ENCODE results near the gene CNOT3. TPM values are rescaled to one million over a fixed set of nuclear protein-coding genes. Genes with fewer than 3 reads are reported as not detected.

The CNOT3 gene
- total RNA-seq, 1 experiment from 2014 or later, result 27.6 TPM

DNA sequence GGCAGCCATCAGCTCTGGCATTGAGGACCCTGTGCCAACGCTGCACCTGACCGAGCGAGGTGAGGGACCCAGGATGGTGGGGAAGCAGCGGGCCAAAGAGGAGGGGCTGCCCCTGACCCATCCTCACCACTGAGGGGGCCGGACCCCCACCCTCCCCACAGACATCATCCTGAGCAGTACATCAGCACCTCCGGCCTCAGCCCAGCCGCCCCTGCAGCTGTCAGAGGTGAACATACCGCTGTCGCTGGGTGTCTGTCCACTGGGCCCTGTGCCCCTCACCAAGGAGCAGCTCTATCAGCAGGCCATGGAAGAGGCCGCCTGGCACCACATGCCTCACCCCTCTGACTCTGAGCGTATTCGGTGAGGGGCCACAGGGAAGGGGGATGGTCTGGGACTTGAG lies 14.7 kb downstream of the CNOT3 start:
- no peaks in the 10 kb centered on the region for H3K9me3 ChIP-seq (replicated peaks)
- H3K4me1 ChIP-seq, result peaks cover 11% of the 10 kb centered on the region
- no peak overlapping the region for H3K27ac ChIP-seq
- no peak overlapping the region for H3K4me3 ChIP-seq
- H3K36me3 ChIP-seq, result peaks cover 72% of the 10 kb centered on the region
- no peak for DNase-seq
- H3K27me3 ChIP-seq, result no peaks in the 10 kb centered on the region

DNA sequence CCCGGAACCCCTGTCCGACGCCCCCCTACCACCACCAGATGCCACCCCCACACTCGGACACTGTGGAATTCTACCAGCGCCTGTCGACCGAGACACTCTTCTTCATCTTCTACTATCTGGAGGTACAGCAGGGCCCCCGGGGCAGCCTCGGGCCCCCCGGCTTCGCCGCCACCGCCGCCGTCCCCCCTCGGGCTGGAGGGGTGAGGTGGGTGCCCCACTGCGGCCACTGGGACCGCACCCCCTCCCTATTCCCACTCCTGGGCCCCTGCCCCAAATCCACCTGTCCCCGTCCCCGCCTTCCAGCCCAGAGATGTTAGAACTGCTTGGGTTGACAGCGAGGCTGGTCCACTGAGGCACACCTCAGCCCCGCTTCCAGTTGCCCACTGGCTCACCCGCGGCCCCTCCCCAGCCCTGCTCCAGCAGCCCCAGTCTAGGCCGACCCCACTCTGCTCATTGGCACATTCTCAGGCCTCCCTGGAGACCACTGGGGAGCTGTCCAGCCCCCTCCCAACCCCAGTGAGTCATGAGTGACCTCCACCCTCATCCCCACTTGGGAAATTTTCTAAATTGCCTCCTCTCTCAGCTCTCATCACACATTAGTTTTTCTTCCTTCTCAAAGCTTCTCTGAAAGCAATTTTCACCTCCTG lies 15.4 kb downstream of the CNOT3 start:
- no peak for DNase-seq
- peak overlapping the region; percentile 55 for H3K27ac ChIP-seq
- H3K4me3 ChIP-seq, result no peak overlapping the region
- no peaks in the 10 kb centered on the region for H3K9me3 ChIP-seq (replicated peaks)
- H3K36me3 ChIP-seq, result peaks cover 70% of the 10 kb centered on the region
- peaks cover 11% of the 10 kb centered on the region for H3K4me1 ChIP-seq
- H3K27me3 ChIP-seq, result no peaks in the 10 kb centered on the region

DNA sequence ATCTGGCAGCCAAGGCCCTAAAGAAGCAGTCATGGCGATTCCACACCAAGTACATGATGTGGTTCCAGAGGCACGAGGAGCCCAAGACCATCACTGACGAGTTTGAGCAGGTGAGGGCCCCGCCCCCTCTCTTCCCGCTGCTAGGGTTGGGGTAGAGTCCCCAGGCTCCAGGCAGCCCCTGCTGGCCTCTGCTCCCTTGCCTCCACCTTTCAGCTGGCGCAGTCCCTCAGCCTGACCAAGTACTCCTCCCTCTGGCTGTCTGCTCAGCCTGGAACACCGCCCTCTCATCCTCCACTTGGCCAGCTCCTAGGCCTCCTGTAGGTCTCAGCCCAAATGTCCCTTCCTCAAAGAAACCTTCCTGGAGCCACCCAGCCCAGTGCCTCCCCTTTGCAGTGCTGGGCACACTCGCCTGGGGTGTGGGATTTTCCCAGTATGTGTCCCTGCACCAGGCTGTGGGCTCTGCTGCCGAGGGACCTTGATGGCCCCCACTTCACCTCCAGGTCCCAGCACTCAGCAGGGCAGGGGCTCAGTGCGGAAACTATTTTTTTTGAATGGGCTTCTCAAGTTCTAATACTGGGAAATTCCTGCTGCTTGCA lies 16.3 kb downstream of the CNOT3 start:
- H3K9me3 ChIP-seq (replicated peaks), result no peaks in the 10 kb centered on the region
- DNase-seq, result peak; percentile 87 to 88
- no peak overlapping the region for H3K4me3 ChIP-seq
- H3K4me1 ChIP-seq, result peaks cover 17% of the 10 kb centered on the region
- H3K27me3 ChIP-seq, result no peaks in the 10 kb centered on the region
- peaks cover 67% of the 10 kb centered on the region for H3K36me3 ChIP-seq
- peak overlapping the region; percentile 55 for H3K27ac ChIP-seq

DNA sequence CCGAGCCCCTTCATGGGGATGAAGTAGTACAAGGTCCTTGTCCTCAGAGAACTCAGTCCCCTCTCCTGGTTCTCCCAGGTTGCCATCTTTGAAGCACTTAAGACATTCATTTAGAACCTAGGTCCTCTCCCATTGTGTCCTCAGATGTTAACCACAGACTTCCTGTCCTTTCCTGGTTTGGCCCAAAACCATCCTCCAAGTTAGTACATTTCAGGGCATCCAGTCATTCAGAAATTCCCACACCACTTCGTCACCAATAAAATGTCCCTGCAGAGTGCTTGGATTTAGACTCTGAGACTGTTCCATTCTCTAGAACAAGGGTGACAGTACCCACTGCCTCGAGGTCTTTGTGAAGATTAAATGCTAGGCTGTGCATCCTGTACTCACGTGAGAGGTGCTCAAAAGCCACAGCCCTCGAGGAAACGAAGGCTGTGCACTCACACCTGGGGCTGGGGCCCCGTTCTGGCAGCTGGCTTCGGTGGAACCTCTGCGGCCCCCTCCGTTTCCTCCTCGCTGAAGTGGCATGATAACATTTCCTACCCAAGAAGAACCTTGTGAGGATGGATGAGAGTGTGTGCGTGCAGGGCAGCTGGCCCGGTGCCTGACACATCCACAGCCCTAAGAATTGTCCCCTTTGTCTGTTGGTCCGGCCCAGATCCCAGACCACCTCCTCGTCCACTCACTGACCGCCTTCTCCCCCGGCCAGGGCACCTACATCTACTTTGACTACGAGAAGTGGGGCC lies 17.2 kb downstream of the CNOT3 start:
- H3K27ac ChIP-seq, result no peak overlapping the region
- H3K4me1 ChIP-seq, result peaks cover 19% of the 10 kb centered on the region
- no peak for DNase-seq
- H3K4me3 ChIP-seq, result no peak overlapping the region
- H3K9me3 ChIP-seq (replicated peaks), result no peaks in the 10 kb centered on the region
- peaks cover 59% of the 10 kb centered on the region for H3K36me3 ChIP-seq
- no peaks in the 10 kb centered on the region for H3K27me3 ChIP-seq

DNA sequence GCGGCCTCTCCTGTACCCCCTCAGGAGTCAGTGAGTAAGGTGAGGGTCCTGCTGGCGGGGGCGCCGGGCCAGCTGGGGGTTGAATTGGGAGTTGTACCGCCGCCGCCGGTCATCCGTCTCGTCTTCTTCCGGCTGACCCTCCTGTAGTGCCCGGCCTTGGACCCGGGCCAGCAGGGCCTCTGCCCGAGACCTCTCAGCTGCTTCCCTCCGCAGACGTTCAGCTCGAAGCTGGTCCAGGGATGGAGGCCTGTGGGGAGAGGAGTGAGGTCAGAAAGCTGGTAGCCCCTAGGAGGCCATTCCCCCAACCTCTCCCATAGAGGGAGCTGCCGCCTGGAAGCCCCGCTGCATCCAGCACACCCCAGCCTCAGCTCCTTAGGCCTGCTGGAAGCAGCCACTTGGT lies 18.1 kb downstream of the CNOT3 start:
- Histone ChIP-seq H3K27me3 (no peaks in the 10 kb centered on the region), H3K36me3 (peaks cover 52% of the 10 kb centered on the region), H3K9me3 (replicated peaks) (no peaks in the 10 kb centered on the region), H3K4me3 (no peak overlapping the region), H3K4me1 (peaks cover 19% of the 10 kb centered on the region), H3K27ac (no peak overlapping the region)
- DNase-seq, result no peak

DNA sequence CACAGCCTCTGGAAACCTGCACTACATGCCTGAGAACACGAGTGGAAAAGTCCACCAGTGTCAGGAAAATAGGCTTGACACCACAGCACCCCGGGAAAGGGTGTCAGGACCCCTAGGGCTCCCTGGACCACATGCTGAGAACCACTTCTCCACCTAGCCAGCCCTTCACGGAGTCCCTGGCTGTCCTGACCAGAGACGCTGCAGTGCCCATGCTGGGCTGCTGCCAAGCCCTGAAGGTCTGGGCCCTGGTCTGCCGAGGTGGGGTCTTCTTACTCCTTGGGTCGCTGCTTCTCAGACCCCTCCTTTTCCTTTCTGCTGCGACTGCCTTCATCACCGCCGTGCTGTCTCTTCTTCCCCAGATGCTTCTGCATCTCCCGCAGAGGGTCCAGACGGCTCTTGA lies 18.9 kb downstream of the CNOT3 start:
- Histone ChIP-seq H3K36me3 (peaks cover 52% of the 10 kb centered on the region), H3K27ac (no peak overlapping the region), H3K9me3 (replicated peaks) (no peaks in the 10 kb centered on the region), H3K4me3 (no peak overlapping the region), H3K4me1 (peaks cover 19% of the 10 kb centered on the region), H3K27me3 (no peaks in the 10 kb centered on the region)
- DNase-seq, result no peak

DNA sequence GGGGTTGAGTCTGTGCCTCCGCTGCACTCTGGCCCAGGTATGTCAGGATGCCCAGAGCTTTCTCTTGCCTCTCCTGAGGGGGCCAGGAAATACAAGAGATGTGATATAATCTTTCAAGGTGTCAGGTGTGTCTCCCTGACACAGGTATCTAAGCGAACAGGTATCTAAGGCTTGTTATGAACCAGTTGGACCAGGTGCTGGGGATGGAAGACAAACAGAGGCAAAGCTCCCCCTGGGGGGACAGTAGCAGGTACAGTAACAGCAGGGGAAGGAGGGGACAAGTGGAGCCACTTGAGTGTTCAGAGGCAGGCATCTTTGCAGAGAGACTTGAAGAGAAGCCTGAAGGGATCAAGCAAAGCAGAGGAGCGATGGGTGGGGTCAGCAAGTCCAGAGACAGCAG lies 19.4 kb downstream of the CNOT3 start:
- Histone ChIP-seq H3K27ac (no peak overlapping the region), H3K9me3 (replicated peaks) (no peaks in the 10 kb centered on the region), H3K4me1 (peaks cover 19% of the 10 kb centered on the region), H3K4me3 (no peak overlapping the region), H3K27me3 (no peaks in the 10 kb centered on the region), H3K36me3 (peaks cover 48% of the 10 kb centered on the region)
- no peak for DNase-seq

DNA sequence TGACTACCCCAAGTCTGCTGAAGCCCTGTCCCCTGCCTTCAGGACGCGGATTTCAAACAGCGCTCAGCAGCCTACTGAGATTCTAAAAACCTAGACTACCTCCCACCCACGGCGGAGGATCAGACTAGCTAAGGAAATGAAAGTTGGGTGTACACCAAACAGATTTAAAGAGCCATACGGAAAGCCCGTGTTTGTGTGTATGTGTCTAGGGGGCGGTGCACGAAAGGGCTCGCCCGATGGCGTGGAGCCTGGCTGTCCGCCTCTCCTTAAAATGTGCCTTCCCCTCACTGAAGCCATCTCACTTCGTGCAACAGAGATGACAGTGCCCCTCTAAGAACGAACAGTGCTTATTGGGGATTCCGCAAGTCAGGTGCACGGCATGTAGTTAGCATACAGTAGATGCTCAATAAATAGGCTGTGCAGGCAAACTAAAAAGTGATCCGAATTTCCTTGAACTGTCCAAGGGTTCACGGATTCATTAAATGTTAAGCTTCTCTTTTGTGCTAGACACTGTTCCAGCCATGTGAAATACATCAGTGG lies 21.3 kb downstream of the CNOT3 start:
- Histone ChIP-seq H3K4me3 (peak overlapping the region; percentile 88), H3K36me3 (peaks cover 28% of the 10 kb centered on the region), H3K4me1 (peaks cover 11% of the 10 kb centered on the region), H3K27ac (peak overlapping the region; percentile 78), H3K9me3 (replicated peaks) (no peaks in the 10 kb centered on the region), H3K27me3 (no peaks in the 10 kb centered on the region)
- no peak for DNase-seq

DNA sequence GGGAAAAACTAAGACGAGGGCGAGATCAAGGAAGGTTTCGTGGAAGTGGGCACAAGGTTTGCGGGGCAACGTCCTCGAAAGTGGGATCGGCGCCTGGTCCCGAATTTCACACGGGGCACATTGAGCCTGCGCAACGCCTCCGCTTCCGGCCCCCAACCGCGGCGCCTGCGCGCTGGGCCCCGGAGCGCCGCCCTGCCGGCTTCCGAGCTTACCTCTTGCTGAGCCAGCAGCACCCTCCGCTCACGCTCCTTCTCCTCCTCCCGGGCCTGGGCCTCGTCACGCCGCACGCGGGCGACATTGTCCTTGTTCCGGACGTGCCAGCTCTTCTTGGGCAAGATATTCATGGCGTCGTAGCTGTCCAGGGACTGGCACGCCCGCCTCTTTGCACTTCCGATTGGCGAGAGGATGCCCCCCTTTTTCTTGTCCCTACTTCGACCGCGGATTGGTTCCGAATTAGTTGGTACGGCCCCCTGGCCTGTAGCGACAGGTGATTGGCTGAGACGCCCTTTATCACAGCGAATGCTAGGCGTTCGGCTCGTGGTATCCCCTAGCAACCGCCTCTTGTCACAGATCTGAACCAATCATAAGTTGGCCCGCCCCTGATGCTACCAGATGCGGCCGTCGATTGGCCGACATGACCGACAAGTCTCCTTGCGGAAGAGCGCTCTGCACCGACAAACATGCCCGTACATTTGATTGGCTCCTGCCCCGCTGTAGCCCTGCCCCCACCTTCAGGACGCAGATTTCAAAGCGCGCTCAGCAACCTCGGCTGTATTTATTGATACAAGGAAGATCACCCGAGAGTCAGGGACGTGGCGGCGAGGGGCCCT lies 22.0 kb downstream of the CNOT3 start, which contains the start of gene LENG1:
Gene LENG1, minus strand, starts transcription at position 370 of the 830 bp plus-strand sequence. Its CDS starts 26 bp downstream, at position 344.
- Histone ChIP-seq H3K4me3 (peak within 1 kb of the TSS; percentile 88), H3K27ac (peak within 1 kb of the TSS; percentile 78), H3K27me3 (no peaks in the 10 kb centered on the region), H3K36me3 (peaks cover 22% of the 10 kb centered on the region), H3K9me3 (replicated peaks) (0 out of 2 replicates have a peak, but pooled peaks cover 3% of the 10 kb centered on the region), H3K4me1 (peaks cover 8% of the 10 kb centered on the region)
- DNase-seq, result peak; percentile 100

DNA sequence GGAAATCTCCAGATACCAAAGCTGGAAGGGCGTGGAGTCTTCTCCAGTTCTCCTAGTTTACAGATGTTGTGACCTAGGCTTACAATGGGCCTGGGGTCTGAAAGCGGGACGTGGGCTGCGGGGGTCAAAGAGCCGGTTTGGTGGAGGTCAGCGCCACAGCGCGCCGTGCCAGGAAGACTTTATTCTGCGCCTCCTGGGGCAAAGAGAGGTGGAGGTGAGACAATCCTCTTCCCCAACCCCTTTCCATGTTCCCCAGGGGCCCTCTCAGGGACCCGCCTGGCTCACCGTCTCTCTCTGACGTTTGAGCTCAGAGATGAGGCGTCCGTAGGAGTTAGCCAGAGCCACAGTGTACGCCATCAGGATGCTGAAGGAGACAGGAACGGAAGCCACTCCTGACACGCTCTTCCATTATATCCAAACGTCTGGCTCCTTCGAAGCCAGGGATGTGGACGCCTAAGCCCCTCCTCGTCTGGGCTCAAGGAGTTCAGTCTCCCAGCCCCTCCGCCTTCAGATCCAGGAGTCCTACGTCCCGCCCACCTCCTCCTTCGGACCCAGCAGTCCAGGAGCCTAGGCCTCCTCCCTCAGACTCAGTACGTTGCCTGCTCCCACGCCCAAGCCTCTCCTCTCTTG lies 22.7 kb downstream of the CNOT3 start:
- peaks cover 8% of the 10 kb centered on the region for H3K4me1 ChIP-seq

DNA sequence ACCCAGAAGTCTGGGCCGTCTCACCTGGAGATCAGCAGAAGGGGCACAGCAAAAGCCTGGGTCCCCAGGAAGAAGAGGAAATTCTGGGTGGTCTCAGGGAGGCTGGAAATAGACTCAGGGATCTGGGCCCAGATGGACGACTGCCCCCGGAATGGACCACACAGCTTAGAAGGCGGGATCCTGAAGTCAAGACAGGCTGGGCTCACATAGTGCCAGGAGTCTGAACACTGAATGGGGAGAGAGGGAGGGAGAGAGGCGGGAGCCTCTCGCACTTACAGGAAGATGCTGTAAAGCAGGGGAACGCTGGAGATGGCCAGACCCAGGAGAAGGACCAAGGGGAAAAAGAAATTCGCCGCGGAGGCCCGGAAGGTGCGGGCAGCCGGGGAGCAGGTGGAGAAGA lies 23.3 kb downstream of the CNOT3 start:
- Histone ChIP-seq H3K27me3 (no peaks in the 10 kb centered on the region), H3K27ac (no peak overlapping the region), H3K4me3 (peak overlapping the region; percentile 88), H3K4me1 (peaks cover 8% of the 10 kb centered on the region), H3K9me3 (replicated peaks) (0 out of 2 replicates have a peak, but pooled peaks cover 4% of the 10 kb centered on the region), H3K36me3 (peaks cover 15% of the 10 kb centered on the region)
- DNase-seq, result no peak

More for the DNA sequence above, 22.7 kb downstream of the CNOT3 start:
- 0 out of 2 replicates have a peak, but pooled peaks cover 4% of the 10 kb centered on the region for H3K9me3 ChIP-seq (replicated peaks)
- H3K27ac ChIP-seq, result peak overlapping the region; percentile 35
- no peaks in the 10 kb centered on the region for H3K27me3 ChIP-seq
- H3K4me3 ChIP-seq, result peak overlapping the region; percentile 88
- DNase-seq, result peak in 1 of 2 experiments; percentile 49
- H3K36me3 ChIP-seq, result peaks cover 18% of the 10 kb centered on the region

DNA sequence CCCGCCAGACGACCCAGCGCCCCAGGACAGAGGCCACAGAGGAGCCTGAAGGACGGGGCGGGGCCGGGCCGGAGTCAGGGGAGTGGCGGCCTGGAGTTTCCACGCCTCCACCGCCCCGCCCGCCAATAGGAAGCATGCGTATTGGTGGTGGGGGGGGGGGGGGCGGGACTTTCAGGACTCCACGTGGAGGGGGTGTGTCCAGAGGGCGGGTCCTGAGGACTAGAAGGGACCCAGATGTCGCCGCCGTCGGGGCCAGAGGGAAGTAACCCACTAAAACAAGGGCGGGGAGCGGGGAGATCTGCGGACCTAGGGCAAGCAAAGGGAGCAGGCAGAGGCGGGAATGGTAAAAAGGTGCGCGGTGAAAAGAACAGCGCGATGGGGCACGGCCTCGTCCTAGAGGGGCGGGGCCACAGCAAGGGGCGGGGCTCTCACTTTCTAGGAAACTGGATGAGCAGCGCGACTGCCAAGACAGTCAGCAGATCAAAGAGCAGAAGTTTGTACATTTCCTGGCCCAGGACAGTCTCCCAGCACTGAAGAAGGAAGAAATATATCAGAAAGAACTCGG lies 24.8 kb downstream of the CNOT3 start:
- H3K27me3 ChIP-seq, result no peaks in the 10 kb centered on the region
- H3K9me3 ChIP-seq (replicated peaks), result 0 out of 2 replicates have a peak, but pooled peaks cover 4% of the 10 kb centered on the region
- peaks cover 3% of the 10 kb centered on the region; the same call in 1 of the 2 replicates for H3K36me3 ChIP-seq
- no peak overlapping the region for H3K4me3 ChIP-seq
- no peak for DNase-seq
- H3K27ac ChIP-seq, result no peak overlapping the region
- peaks cover 8% of the 10 kb centered on the region for H3K4me1 ChIP-seq

DNA sequence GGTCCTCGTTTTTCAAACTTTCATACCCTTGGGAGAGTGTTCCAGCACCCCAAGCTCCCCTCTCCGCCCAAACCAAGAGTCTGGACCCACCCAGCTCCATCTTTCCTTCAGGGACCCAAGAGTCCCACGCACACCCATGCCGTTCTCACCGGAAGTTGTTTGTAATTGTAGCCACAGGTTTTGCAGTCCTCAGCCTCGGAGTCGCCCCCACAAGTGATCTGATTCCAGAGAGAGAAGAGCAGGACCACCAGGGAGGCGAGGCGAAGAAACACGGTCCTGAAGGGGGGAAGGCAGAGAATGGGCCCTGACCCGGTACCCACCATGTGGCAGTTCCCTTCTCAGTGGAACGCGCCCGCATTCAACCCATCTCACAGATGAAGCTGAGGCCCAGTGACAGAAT lies 25.3 kb downstream of the CNOT3 start:
- Histone ChIP-seq H3K4me3 (no peak overlapping the region), H3K27ac (no peak overlapping the region), H3K9me3 (replicated peaks) (0 out of 2 replicates have a peak, but pooled peaks cover 4% of the 10 kb centered on the region), H3K36me3 (no peaks in the 10 kb centered on the region), H3K27me3 (no peaks in the 10 kb centered on the region), H3K4me1 (peaks cover 8% of the 10 kb centered on the region)
- no peak for DNase-seq
